Mesenchymal stem cell (in vitro differentiated cells and primary cell): ENCODE data around the gene DYRK2.

Source experiments
- DNase-seq: peaks from one replicate; pipeline ENCODE4 v3.0.0-alpha.2; 2013
- H2AFZ ChIP-seq: one replicate; pipeline ENCODE4 v1.6.1; 2013; ENCODE audit warnings: low read depth, mild to moderate bottlenecking, control low read depth, inconsistent platforms, low read length, moderate library complexity
- H2AK5ac ChIP-seq: 2 replicates; pipeline ENCODE4 v1.6.1; 2013; ENCODE audit warnings: low read length, moderate library complexity, mild to moderate bottlenecking, inconsistent platforms; ENCODE audit not compliant: severe bottlenecking
- H2BK120ac ChIP-seq: one replicate; pipeline ENCODE4 v1.6.1; 2013; ENCODE audit warnings: low read depth, mild to moderate bottlenecking, inconsistent platforms, low read length, moderate library complexity
- H2BK12ac ChIP-seq, 2 experiments: one replicate each; pipeline ENCODE4 v1.6.1; 2013; ENCODE audit warnings: inconsistent platforms in 2 of 2, low read length in 2 of 2, mild to moderate bottlenecking in 2 of 2, moderate library complexity in 2 of 2, control low read depth in 1 of 2
- H2BK15ac ChIP-seq: one replicate; pipeline ENCODE4 v1.6.1; 2013; ENCODE audit warnings: mild to moderate bottlenecking, low read depth, inconsistent platforms; ENCODE audit not compliant: poor library complexity, severe bottlenecking
- H2BK5ac ChIP-seq: 2 replicates; pipeline ENCODE4 v1.6.1; 2013; ENCODE audit warnings: low read depth, mild to moderate bottlenecking, low read length, control low read depth, inconsistent platforms; ENCODE audit not compliant: poor library complexity, severe bottlenecking
- H3K14ac ChIP-seq, 2 experiments: one replicate each; pipeline ENCODE4 v1.6.1; 2013; ENCODE audit warnings: inconsistent platforms in 2 of 2, low read length in 2 of 2, control low read depth in 1 of 2, mild to moderate bottlenecking in 1 of 2, moderate library complexity in 1 of 2
- H3K18ac ChIP-seq, 2 experiments: one replicate each; pipeline ENCODE4 v1.6.1; 2013; ENCODE audit warnings: inconsistent platforms in 2 of 2, low read length in 2 of 2, control low read depth in 1 of 2, low read depth in 1 of 2, mild to moderate bottlenecking in 1 of 2
- H3K23ac ChIP-seq, 2 experiments: one replicate each; pipeline ENCODE4 v1.6.1; 2013; ENCODE audit warnings: inconsistent platforms in 2 of 2, low read length in 2 of 2, mild to moderate bottlenecking in 2 of 2, moderate library complexity in 2 of 2, control low read depth in 1 of 2
- H3K27ac ChIP-seq: 2 replicates; pipeline ENCODE4 v1.5.1; 2013; ENCODE audit warnings: mild to moderate bottlenecking, moderate library complexity, low read length, control low read depth, inconsistent platforms; ENCODE audit not compliant: poor library complexity, severe bottlenecking
- H3K27me3 ChIP-seq, 2 experiments: 2 replicates each; pipeline versions ENCODE4 v1.6.1 to v1.7.0; 2013; ENCODE audit warnings: low read length in 2 of 2, mild to moderate bottlenecking in 2 of 2, moderate library complexity in 2 of 2, control low read depth in 1 of 2, inconsistent platforms in 1 of 2; ENCODE audit not compliant: control insufficient read depth in 1 of 2, insufficient read depth in 1 of 2
- H3K36me3 ChIP-seq, 2 experiments: 2 replicates each; pipeline versions ENCODE4 v1.6.1 to v1.7.0; 2013; ENCODE audit warnings: low read length in 2 of 2, control low read depth in 1 of 2, inconsistent platforms in 1 of 2, low read depth in 1 of 2, mild to moderate bottlenecking in 1 of 2; ENCODE audit not compliant: insufficient read depth in 2 of 2, control insufficient read depth in 1 of 2
- H3K4ac ChIP-seq, 2 experiments: one replicate each; pipeline ENCODE4 v1.6.1; 2013; ENCODE audit warnings: inconsistent platforms in 2 of 2, low read length in 2 of 2, mild to moderate bottlenecking in 2 of 2, moderate library complexity in 2 of 2, control low read depth in 1 of 2, low read depth in 1 of 2
- H3K4me1 ChIP-seq: 2 replicates; pipeline ENCODE4 v1.6.1; 2013; ENCODE audit warnings: low read depth, low read length, control low read depth; ENCODE audit not compliant: control insufficient read depth, insufficient read depth
- H3K4me2 ChIP-seq: 2 replicates; pipeline ENCODE4 v1.6.1; 2013; ENCODE audit warnings: low read length, mild to moderate bottlenecking, inconsistent platforms; ENCODE audit not compliant: poor library complexity, severe bottlenecking
- H3K4me3 ChIP-seq, 2 experiments: 2 replicates each; pipeline versions ENCODE4 v1.5.1 to v1.7.0; 2013; ENCODE audit warnings: low read length in 2 of 2, mild to moderate bottlenecking in 2 of 2, control low read depth in 1 of 2, low read depth in 1 of 2; ENCODE audit not compliant: insufficient read depth in 1 of 2
- H3K79me1 ChIP-seq: replicated peaks from 2 replicates; pipeline ENCODE4 v1.6.1; 2013; ENCODE audit warnings: mild to moderate bottlenecking, control low read depth, low read length, inconsistent platforms; ENCODE audit not compliant: poor library complexity, severe bottlenecking
- H3K9ac ChIP-seq: 2 replicates; pipeline ENCODE4 v1.7.0; 2013; ENCODE audit warnings: mild to moderate bottlenecking, low read length, moderate library complexity
- H3K9me3 ChIP-seq: 2 replicates; pipeline ENCODE4 v1.7.0; 2013; ENCODE audit warnings: mild to moderate bottlenecking, low read length; ENCODE audit not compliant: control insufficient read depth
- H4K8ac ChIP-seq: one replicate; pipeline ENCODE4 v1.6.1; 2013; ENCODE audit warnings: inconsistent platforms, mild to moderate bottlenecking, low read length, moderate library complexity
- H4K91ac ChIP-seq: one replicate; pipeline ENCODE4 v1.6.1; 2013; ENCODE audit warnings: mild to moderate bottlenecking, low read length, inconsistent platforms
- WGBS: methylation state at CpG from one replicate; pipeline ENCODE4 v1.1.7; 2013; ENCODE audit warnings: mixed read lengths; 5-methylcytosine and 5-hydroxymethylcytosine counted together

DYRK2 gene

GRCh38 chr12:67656251-67656650 lies 7.7 kb downstream of the DYRK2 start:
- no peak overlapping the region for H3K4me3 ChIP-seq
- no peak overlapping the region for H3K9ac ChIP-seq
- no peak overlapping the region for H4K8ac ChIP-seq
- no peak overlapping the region for H3K23ac ChIP-seq
- peak; percentile 58 for DNase-seq
- H2BK120ac ChIP-seq, result no peak overlapping the region
- no peaks in the 10 kb centered on the region for H3K27me3 ChIP-seq
- no peak overlapping the region for H4K91ac ChIP-seq
- peaks cover 17% of the 10 kb centered on the region for H3K79me1 ChIP-seq
- peaks cover 3% of the 10 kb centered on the region for H3K4me1 ChIP-seq
- WGBS, result 84% methylated on average over 2 of the region's 2 CpGs
- H3K4me2 ChIP-seq, result no peak overlapping the region
- no peak overlapping the region for H3K4ac ChIP-seq
- H3K9me3 ChIP-seq, result no peaks in the 10 kb centered on the region
- H3K18ac ChIP-seq, result no peak overlapping the region
- H3K27ac ChIP-seq, result no peak overlapping the region
- H2BK5ac ChIP-seq, result no peak overlapping the region
- no peak overlapping the region for H2BK12ac ChIP-seq
- no peak overlapping the region for H3K14ac ChIP-seq
- peaks cover 20 to 67% of the 10 kb centered on the region in 2 experiments for H3K36me3 ChIP-seq
- H2AK5ac ChIP-seq, result no peak overlapping the region
- H2AFZ ChIP-seq, result no peak overlapping the region
- no peak overlapping the region for H2BK15ac ChIP-seq

GRCh38 chr12:67658486-67658885 lies 9.9 kb downstream of the DYRK2 start:
- Histone ChIP-seq H2BK15ac (no peak overlapping the region), H2BK5ac (no peak overlapping the region), H3K23ac (no peak overlapping the region), H3K79me1 (peaks cover 17% of the 10 kb centered on the region), H3K9me3 (no peaks in the 10 kb centered on the region), H3K27ac (no peak overlapping the region), H2BK12ac (no peak overlapping the region), H4K91ac (no peak overlapping the region), H3K4me3 (no peak overlapping the region), H3K14ac (no peak overlapping the region), H3K4me2 (no peak overlapping the region), H4K8ac (no peak overlapping the region), H3K4me1 (peaks cover 1% of the 10 kb centered on the region), H3K9ac (no peak overlapping the region), H2AK5ac (no peak overlapping the region), H2BK120ac (no peak overlapping the region), H3K36me3 (peaks cover 20 to 64% of the 10 kb centered on the region in 2 experiments), H3K18ac (no peak overlapping the region), H3K27me3 (no peaks in the 10 kb centered on the region), H3K4ac (no peak overlapping the region), H2AFZ (no peak overlapping the region)
- no peak for DNase-seq
- 93% methylated on average over 8 of the region's 8 CpGs for WGBS

GRCh38 chr12:67659292-67659691 lies 10.7 kb downstream of the DYRK2 start:
- Histone ChIP-seq H3K27me3 (no peaks in the 10 kb centered on the region), H3K4me1 (peaks cover 1% of the 10 kb centered on the region), H3K4me3 (no peak overlapping the region), H3K27ac (no peak overlapping the region), H2BK12ac (no peak overlapping the region), H4K8ac (no peak overlapping the region), H3K18ac (no peak overlapping the region), H3K79me1 (peaks cover 17% of the 10 kb centered on the region), H2AFZ (no peak overlapping the region), H2BK120ac (no peak overlapping the region), H3K36me3 (peaks cover 20 to 64% of the 10 kb centered on the region in 2 experiments), H3K9ac (peak overlapping the region; percentile 6), H2BK5ac (no peak overlapping the region), H3K23ac (no peak overlapping the region), H2BK15ac (no peak overlapping the region), H3K4ac (no peak overlapping the region), H3K4me2 (no peak overlapping the region), H3K14ac (no peak overlapping the region), H2AK5ac (no peak overlapping the region), H3K9me3 (no peaks in the 10 kb centered on the region), H4K91ac (no peak overlapping the region)
- 72% methylated on average over 2 of the region's 4 CpGs for WGBS
- DNase-seq, result no peak

DNA sequence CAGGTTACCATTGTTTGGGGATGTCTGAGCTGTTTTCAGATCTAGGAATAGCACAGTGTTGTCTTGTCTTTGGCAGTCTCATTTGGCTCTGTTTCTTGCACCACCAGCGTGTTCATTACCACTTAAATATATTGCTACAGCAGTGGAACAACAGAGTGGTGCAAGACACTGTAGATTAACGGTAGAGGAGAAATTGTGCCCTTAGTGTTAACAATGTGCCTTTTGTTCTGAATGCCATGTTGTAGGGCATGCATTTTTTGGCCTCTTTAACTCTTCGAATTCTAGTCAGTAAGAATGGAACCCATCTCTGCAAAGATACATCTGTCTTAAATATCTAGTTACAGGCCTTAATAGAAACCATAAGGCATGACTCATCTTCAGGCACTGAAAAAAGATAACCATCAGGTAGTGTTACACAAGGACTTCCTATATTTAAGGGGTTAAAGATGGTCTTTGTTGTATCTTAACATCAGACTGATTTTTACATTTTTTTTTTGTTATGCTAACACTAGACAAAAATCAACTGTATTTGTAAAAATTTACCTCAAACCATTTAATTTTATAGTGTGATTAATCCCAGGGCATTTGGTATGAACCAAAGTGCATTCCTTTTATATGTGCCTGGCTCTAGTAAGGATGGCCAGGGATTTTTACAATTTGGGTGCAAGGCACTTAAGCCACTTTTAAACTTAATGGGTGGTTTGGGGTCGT lies 12.9 kb downstream of the DYRK2 start:
- DNase-seq, result peak; percentile 62

More for the DNA sequence above, 12.9 kb downstream of the DYRK2 start:
- Histone ChIP-seq H3K4ac (no peak overlapping the region), H3K18ac (peak overlapping the region; percentile 37 to 40), H3K23ac (no peak overlapping the region), H3K9ac (peak overlapping the region; percentile 52), H2BK120ac (no peak overlapping the region), H3K36me3 (peaks cover 18 to 51% of the 10 kb centered on the region in 2 experiments), H3K27me3 (no peaks in the 10 kb centered on the region), H2AFZ (no peak overlapping the region), H3K4me3 (peak overlapping the region in 1 of 2 experiments; percentile 6), H2BK15ac (no peak overlapping the region), H3K14ac (no peak overlapping the region), H4K8ac (no peak overlapping the region), H4K91ac (no peak overlapping the region), H2BK12ac (no peak overlapping the region), H2BK5ac (no peak overlapping the region), H3K27ac (peak overlapping the region; percentile 14), H2AK5ac (peak overlapping the region; percentile 41), H3K79me1 (peaks cover 17% of the 10 kb centered on the region), H3K9me3 (no peaks in the 10 kb centered on the region), H3K4me2 (no peak overlapping the region), H3K4me1 (no peaks in the 10 kb centered on the region)
- WGBS, result 15% methylated on average over 2 of the region's 4 CpGs
